GM23248 (cell line): Measurements from ENCODE around the gene PHLPP1.

Experiments
- EZH2 ChIP-seq: fragments of 200-600 bp; sonication (generic); IDR thresholded peaks from 2 replicates; pipeline ENCODE4 v1.6.1; 2018; ENCODE audit warnings: antibody characterized with exemption, mild to moderate bottlenecking; ENCODE audit not compliant: insufficient read depth, poor library complexity, severe bottlenecking
- EZH2phosphoT487 ChIP-seq: fragments of 200-600 bp; sonication (generic); IDR thresholded peaks from 2 replicates; pipeline ENCODE4 v1.6.1; 2018; ENCODE audit warnings: antibody characterized with exemption, moderate library complexity, mild to moderate bottlenecking, low read depth; ENCODE audit not compliant: insufficient read depth

DNA sequence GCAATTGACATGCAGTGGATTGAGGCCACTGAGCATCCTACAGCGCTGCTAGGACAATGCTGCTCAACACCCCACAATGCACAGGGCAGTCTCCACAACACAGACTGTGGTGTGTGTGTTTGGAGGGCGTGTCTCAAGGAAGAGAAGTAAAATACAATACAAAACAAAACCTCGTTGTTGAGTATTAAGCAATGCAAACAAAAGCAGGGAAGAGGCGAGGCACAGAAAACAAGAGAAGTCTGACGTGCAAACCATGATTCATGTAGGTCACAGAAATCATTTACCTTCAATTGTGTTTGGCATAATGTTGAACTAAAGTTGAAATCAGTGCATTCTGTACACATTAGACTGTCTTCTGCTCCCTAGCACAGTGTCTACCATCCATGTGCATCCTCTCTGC lies 260.9 kb downstream of the PHLPP1 start:
- TF ChIP-seq EZH2 (no peak), EZH2phosphoT487 (no peak)
